ENCODE measurements around the gene ZCWPW2.

ZCWPW2 gene

DNA sequence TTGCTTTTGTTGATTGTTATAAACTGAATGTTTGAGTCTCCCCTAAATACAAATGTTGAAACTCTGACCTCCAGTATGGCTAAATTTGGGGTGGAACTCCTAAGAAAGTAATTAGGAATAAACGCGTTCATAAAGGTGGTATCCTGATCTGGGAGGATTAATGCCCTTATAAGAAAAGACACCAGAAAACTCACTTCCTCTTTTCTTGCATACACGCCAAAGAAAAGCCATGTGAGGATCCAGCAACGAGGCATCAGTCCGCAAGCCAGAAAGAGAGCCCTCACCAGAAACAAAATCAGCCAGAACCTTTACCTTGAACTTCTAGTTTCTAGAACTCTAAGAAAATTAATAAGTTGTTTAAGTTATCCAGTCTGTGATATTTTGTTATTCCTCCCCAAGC lies 37.5 kb downstream of the ZCWPW2 start:
- DNase-seq: no peak

DNA sequence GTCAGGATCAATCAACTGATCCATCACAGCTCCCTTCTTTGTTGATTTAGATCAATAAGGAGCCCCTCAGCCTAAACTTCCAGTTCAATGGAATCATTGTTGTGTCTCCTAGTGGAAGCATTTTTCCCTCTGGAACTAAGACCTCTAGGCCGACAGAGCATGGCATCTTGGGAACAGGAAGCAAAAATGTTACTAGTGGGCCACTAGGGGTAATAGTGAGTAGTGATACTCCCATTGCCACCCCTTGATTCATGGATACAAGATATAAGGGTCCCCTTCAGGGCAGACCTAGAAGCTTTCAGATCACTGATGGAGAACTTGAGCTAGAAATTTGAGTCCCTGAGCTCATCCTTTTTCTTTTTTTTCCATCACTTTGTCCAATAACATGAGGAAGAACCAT lies 40.5 kb downstream of the ZCWPW2 start:
- DNase-seq: no peak

DNA sequence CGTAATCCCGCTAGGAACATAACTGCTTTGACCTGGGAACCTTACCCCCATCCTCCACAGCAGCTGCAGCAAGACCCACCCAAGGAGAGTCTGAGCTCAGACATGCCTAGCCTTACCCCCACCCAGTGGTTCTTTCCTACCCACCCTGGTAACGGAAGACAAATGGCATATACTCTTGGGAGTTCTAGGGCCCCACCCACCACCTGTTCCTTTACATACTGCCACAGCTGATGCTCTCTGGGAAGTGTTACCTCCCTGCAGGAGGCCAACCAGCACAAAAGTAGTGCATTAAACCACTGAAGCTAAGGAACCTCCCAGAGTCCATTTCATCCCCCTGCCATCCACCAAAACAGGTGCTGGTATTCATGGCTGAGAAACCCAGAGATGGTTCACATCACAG lies 50.7 kb downstream of the ZCWPW2 start:
- no peak for DNase-seq

DNA sequence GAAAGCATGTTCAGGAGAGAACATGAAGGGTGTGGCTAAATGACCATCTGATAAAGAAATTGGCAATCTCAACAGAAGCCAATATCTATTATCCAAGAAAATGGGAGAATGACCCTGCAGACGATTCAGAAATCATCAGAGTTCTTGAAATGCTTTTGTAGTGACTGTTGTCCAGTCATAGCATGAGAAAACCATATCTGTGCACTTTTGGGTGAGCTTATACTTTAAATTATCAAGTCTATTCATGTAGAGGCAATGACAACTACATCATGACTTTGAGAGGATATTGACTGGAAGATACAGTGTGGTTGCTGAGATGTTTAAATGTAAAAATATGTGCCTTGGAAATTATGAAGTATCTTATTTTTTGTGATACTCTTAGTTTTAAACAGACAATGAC lies 57.7 kb downstream of the ZCWPW2 start:
- DNase-seq: no peak

DNA sequence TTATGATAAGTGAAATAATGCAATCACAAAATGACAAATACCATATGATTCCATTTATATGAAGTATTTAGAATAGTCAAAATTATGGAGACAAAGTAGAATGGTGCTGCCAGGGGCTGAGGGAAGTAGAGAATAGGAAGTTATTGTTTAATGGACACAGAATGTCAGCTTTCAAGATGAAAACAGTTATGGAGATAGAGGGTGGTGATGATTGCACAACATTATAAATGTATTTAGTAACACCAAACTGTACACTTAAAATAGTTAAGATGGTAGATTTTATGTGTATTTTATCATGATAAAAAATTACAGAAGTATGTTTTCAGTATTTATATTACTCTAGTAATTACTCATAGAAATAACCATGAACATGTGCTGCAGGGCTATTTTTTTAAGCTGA lies 100.9 kb downstream of the ZCWPW2 start:
- DNase-seq: no peak

DNA sequence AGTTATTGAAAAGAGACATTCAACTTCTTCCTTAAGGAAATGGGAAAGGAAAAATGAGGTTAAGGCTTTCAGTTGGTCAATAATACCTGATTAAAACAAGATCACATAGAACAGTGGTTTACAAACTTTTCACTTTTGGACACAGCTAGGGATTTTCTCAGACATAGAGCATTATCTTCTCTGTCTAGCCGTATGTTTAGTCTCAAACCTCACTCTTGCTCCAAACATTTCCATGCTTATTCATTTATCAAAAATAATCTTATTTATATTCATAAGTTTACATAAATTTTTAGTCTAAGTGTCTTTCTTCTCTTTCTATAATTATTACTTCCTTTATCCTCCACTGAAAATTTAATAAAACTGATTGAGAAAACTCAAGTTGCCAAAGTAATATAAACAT lies 114.3 kb downstream of the ZCWPW2 start:
- DNase-seq: no peak

DNA sequence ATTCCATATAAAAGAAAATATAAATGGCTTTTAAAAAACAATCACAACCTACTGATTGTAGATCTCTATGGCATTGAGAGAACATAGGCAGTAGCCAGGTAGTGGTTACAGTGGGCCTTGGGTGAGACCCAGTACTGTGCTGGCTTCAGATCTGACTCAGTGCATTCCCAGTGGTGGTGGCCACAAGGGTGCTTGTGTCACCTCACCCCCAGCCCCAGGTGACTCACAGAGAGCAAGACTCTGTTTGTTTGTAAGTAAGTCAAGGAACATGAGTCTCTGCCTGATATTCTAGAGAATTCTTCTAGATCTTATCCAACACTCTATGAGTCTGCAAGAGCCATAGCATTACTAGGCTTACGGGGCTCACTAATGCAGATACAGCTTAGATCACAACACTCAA lies 118.9 kb downstream of the ZCWPW2 start:
- DNase-seq: no peak

DNA sequence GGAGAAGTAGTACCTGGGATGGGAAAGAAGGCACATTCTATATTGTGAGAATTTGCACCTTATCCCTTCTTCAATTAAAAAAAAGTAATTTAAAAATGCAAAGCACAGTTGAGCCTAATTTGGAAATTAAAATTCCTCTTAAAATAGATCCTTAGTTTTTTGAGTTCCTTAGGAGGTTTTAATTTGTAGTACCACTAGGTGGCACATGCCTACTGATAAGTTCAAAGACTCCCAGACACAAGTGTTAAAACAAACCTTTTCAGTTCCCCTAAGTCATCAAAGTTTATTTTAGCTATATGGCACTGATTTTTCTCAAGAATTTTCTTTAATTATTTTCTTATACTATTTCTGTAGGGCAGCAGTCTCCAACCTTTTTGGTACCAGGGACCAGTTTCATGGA lies 127.7 kb downstream of the ZCWPW2 start:
- DNase-seq: no peak

DNA sequence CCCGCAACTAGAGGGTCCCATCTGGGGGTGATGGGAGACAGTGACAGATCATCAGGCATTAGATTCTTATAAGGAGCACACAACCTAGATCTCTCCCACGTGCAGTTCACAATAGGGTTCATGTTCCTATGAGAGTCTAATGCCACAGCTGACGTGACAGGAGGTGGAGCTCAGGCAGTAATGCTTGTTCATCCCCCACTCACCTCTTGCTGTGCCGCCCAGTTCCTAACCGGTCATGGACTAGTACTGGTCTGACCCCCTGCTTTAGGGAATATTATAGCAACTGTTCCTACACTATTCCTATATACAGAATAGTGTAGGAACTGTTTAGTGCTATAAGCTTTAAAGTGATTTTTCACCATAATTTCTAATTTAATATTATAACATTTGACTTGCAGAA lies 128.2 kb downstream of the ZCWPW2 start:
- no peak for DNase-seq

DNA sequence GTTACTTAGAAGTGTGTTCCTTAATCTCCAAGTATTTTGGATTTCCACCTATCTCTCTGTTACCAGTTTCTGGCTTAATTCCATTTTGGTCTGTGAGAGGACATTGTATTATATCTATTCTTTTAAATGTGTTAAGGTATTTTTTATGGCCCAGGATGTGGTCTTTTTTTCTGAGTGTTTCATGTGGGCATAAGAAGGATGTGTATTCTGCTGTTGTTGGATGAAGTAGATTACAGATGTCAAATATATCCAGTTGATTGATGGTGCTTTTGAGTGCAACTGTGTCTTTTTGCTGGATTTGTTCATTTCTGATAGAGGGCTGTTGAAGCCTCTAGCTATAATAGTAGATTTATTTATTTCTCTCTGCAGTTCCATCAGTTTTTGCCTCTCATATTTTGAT lies 136.6 kb downstream of the ZCWPW2 start:
- no peak for DNase-seq

DNA sequence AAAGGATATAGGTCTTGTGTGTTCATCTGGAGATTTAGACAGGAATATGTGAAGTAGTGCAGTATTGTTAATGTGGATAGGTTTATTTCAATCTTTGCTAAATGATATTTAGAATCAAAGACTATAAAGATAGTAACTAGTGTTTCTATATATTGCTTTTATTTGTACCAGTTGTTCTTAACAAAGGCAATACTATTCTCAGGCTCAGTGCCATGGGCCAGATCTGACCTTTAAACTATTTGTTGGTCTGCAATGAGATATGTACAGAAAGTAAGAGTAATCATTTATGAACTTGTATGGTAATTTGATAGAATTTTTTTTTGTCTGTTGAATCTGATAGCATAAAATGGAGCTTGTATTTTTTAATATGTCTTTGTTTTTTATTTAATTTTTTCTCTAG lies 146.8 kb downstream of the ZCWPW2 start:
- DNase-seq: no peak

DNA sequence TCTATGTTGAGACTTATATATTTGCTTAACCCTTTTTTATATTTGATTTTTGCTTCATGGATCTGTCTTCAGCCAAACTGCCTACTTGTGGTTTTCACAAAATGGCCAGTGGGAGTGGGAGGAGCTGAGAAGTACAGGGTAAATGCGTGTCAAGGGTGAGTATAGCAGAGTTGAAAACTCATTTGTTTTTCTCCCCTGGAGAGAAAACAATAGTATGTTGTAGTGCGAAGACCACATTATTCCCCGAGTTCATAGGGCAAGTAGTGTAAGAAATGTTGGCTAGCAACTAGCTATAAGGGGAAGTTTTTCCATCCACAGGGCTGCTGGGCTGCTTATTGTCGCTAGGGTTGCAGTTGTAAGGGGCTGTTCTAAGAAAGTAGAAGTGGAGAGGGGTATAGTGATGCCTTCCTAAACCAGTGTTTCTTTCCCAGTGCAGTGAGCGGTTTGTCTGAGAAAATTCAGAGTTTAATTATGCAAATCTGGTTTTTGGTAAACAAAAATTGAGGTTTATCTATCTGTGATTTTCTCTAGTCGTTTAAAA lies 153.9 kb downstream of the ZCWPW2 start:
- no peak for DNase-seq

DNA sequence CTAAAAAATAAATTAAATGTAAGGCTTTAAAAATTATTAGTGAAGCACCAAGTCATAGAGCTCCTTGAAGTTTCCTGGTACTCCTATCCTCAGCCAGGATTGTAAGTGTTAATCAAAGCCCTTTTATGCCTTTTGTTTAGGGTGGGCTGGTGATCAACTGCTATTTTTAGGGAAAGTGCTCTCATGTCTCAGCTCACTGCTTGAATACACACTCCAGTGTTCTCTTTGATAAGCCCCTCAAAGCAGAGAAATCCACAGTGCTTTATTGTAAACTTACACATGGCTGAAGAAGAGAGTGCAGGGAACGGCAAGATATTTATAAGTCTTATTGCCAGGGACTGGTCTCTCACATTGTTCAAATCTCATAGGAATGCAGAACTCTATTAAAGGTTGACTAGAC lies 156.5 kb downstream of the ZCWPW2 start:
- DNase-seq: no peak

DNA sequence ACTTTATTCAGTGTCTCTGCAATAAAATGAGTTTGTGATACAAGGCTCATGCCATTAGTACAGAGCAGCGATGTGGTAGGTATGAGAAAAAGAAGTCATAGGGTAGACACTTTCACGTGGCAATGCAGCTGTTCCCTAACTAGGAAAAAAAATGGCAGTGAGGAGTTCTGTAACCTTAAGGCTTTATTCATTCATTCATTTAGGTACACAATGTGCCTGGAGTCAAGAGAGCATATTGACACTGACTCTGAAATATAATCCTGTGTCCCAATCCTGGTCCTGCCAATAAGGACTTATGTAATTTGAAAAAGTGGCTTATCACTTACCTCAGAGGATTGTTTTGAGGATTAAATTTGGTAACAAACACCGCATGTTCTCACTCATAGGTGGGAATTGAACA lies 173.1 kb downstream of the ZCWPW2 start:
- no peak for DNase-seq

DNA sequence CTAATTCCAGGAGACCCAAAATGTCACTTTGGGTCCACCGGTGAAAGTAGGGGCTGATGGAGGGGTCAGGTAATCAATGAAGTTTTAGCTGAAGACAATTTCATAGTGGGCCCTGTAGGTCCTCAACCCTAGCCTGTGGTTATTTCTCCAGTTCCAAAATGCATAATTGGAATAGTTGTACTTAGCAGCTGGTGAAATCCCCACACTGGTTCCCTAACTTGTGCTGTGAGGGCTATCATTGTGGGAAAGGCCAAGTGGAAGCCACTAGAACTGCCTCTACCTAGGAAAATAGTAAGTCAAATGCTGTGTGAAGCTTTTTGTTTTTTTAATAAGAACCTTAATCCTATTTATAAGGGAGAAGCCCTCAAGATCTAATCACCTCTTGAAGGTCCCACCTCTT lies 193.8 kb downstream of the ZCWPW2 start:
- no peak for DNase-seq

DNA sequence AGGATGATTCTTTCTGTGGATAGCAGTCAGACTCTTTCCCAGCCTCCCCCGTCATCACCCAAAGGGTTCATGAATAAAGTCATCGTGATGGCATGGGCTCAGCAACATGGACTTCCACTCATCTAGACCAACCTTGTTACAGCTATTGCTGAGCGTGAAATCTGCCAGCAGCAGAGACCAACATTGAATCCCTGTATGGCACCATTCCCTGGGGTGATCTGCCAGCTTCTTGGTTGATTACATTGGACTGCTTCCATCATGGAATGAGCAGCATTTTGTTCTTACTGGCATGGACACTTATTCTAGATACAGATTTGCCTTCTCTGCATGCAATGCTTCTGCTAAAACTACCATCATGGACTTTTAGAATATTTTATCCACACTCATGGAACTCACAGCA lies 195.7 kb downstream of the ZCWPW2 start:
- DNase-seq: no peak

DNA sequence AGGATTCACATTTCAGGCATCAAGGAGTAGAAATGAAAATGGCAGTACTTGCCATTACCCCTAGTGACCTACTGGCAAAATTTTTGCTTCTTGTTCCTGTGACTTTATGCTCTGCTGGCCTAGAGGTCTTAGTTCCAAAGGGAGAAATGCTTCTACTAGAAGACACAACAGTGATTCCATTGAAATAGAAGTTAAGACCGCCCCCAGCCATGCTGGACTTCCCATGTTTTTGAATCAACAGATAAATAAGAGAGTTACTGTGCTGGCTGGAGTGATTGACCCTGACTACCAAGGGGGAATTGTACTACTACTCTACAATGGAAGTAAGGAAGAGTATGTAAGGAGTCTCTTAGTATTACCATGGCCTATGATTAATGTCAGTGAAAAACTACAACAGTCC lies 196.3 kb downstream of the ZCWPW2 start:
- no peak for DNase-seq

DNA sequence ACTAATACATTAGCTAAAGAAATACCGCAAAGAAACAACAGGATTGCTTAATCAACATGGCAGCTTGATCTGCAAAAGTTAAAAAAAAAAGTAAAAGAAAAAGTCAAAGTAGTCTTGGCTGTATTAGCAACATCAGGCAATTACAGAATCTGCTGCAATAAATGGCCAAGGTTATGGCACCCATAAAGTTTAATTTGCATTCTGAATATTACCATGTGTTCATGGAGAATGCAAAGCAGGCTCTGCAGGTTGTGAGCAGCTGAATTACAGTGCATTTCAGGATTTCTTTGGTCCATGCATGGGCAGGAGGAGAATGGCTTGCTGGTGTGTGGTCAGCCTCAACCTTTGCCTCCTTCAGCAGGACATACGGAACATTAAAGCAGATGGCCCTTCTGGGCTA lies 199.2 kb downstream of the ZCWPW2 start:
- no peak for DNase-seq

DNA sequence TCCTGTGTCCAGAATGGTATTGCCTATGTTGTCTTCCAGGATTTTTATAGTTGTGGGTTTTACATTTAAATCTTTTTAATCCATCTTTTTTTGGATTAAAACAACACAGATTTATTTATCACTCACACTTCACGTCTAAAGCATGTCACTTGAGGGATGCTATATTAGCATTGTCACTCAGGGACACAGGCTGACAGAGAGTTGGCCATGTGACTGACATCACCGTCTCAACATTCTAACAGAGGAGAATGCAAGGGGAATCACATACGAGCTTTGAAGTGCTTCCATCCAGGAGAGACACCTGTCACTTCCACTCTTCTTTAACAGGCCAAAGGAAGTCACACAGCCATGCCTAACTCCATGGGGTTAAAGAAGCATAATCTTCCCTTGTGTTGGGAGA lies 204.7 kb downstream of the ZCWPW2 start:
- DNase-seq: no peak

DNA sequence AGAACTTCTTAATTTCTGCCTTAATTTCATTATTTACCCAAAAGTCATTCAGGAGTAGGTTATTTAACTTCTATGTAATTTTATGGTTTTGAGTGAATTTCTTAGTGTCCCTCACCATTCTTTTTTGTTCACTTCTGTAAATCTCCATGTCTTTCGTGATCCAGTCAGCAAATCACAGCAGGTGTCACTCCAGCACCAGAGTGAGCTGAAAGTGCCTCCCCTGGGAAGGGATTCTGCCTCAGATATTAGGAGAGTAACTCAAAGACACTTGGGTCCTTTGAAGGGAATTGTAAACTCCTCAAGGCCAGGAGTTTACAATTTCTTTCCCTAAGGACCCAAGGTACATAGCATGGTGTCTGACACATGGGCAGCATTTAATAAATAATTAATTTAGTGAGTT lies 207.7 kb downstream of the ZCWPW2 start:
- DNase-seq: no peak

DNA sequence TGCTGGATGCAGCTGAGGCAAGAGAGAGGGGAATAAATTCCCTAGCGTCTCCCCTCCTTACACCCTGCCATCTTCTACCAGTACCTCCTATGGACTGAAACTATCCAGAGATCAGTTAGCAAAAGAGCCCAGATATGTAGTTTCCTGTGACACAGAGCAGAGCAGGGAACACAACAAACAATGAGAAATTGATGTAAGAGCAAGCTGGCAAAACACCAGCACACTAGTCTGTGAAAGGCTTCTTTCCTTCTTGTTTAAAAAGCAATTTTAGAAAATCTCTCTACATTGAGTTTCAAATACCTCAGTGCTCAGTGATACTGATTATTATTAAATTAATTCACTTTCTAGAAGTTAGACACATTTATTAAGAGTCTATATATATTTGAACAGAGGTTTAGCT lies 215.7 kb downstream of the ZCWPW2 start:
- DNase-seq: no peak

DNA sequence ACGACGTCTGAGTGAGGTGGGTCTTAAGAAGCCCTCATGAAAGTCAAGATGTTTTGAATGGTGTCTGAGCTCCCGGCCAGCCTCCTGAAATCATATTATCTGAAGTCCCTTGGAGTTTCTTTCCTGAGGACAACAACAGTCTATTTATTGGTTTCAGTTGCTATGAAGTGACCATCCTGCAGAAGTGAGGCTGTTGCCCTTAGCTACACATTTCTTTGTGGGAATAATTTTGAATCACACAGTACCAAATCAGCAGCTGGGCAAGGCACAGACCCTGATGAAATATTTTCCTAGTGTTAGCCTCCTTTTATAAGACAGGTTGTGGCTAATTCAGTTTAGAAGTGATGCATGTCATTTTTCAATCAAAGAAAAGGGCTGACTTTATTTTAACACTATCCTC lies 220.8 kb downstream of the ZCWPW2 start:
- no peak for DNase-seq

DNA sequence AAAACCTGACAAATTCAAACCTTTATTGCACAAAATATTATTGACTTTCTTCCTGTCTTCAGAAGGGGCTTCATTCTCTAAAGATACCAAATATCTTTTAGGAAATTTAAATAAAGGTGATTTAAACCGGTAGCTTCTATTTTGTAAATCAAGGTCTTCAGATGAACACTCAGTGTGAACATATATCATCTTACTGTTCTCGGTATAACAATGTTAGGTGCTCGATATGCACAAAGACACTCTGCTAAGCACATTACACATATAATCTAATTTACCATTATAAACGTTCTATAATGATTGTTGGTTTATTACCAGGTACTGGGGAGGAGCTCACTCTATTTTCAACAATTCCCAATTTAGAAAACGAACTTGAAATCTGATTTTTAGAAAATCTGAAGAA lies 225.5 kb downstream of the ZCWPW2 start:
- no peak for DNase-seq

DNA sequence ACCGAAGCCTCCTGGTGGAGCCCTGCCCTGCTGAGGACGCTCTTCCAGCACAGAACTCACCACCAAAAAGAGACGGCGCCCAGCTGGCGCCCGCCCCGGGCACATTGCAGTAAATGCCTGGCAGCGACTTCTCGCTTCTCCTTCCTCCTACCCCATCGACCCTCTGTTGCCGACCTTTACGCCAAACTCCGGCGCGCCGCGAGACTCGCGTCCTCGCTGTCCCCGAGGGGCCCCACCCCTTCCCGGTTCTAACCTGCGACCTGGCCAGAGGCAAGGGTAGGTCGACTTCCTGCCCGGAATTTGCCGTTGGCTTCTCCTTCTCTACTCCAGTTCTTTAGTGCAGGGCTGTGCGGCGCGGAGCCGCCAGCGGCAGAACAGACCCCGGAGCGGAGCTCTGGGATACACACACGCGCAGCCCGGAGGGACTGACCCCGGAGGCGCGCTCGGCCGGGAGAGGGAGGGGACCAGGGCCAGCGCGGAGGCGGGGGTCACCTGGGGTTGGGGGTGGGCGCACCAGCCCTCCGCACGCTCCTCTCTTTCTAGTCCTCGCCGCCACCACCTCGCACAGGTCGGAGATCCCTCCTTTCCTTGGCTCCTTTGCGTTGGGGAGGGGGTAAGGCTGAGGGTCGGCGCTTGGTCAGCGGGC lies 226.7 kb downstream of the ZCWPW2 start:
- DNase-seq: peak in 1 of 2 donors; percentile 0
